Left renal pelvis (tissue), 4 donors: ENCODE data around the gene KLK1. TPM values are rescaled to one million over a fixed set of nuclear protein-coding genes. Genes with fewer than 3 reads are reported as not detected.
"Not testable (repeated sequence)": the region's sequence is repeated elsewhere in the genome, so short reads cannot be mapped to it uniquely, and the experiment has no call there.

Source experiments
- DNase-seq, 4 donors: peaks; one replicate each; pipeline ENCODE4 v3.0.0-alpha.2; 2013; ENCODE audit warnings: low read depth in 4 of 4, low spot score in 3 of 4
- polyA plus RNA-seq, 4 donors: library from polyadenylated mRNA; unstranded; fragments of 120-200 nt; gene quantifications; one replicate each; pipeline ENCODE4 v1.2.1, GENCODE V29; 2013; ENCODE audit not compliant: insufficient read length in 4 of 4

Gene KLK1
- polyA plus RNA-seq, 4 donors, result 1.2 to 2.1 (median 1.4) TPM

GRCh38 chr19:50770888-50771287, 52.7 kb downstream of the KLK1 start:
- no peak for DNase-seq

- DNase-seq, result not testable (repeated sequence)
These were observed 53.4 kb downstream of the KLK1 start, which contains the start of gene GPR32 for GRCh38 chr19:50770164-50770563. Gene GPR32 (plus strand): TSS chr19:50770464. CDS start chr19:50770601, 137 bp downstream.

Other genes with a start within 250 kb of the KLK1 start
- gene SYT3, start 183.9 kb downstream of the KLK1 start, polyA plus RNA-seq, result 1 to 10 TPM in 1 of 4 donors, under 1 TPM in 3; 0.25 to 1.7 (median 0.75) TPM
- gene C19orf81, start 174.3 kb downstream of the KLK1 start, polyA plus RNA-seq, result 1 to 10 TPM in 3 of 4 donors, under 1 TPM in 1; 0.48 to 3.2 (median 2.2) TPM
- 1 to 10 TPM; 4.2 to 6.6 (median 5.7) TPM for gene SHANK1, start 104.0 kb downstream of the KLK1 start, polyA plus RNA-seq
- 10 to 100 TPM; 23.8 to 56.8 (median 31.4) TPM for gene CLEC11A, start 100.4 kb downstream of the KLK1 start, polyA plus RNA-seq
- gene GPR32, start 53.3 kb downstream of the KLK1 start, polyA plus RNA-seq, result not detected
- under 1 TPM in 2 of 4 donors, not detected in 2; 0.10 to 0.29 TPM for gene ACP4, start 33.4 kb downstream of the KLK1 start, polyA plus RNA-seq
- not detected for gene KLK15, start 9.8 kb upstream of the KLK1 start, polyA plus RNA-seq
- gene KLK3, start 31.1 kb upstream of the KLK1 start, polyA plus RNA-seq, result under 1 TPM in 3 of 4 donors, not detected in 1; 0.47 to 0.88 (median 0.66) TPM
- under 1 TPM in 2 of 4 donors, not detected in 2; 0.26 to 0.38 TPM for gene KLK2, start 49.7 kb upstream of the KLK1 start, polyA plus RNA-seq
- gene KLK4, start 87.6 kb upstream of the KLK1 start, polyA plus RNA-seq, result not detected
- gene KLK5, start 129.3 kb upstream of the KLK1 start, polyA plus RNA-seq, result 1 to 10 TPM; 1.0 to 3.5 (median 1.8) TPM
- gene KLK6, start 145.8 kb upstream of the KLK1 start, polyA plus RNA-seq, result 10 to 100 TPM; 30.9 to 56.0 (median 34.5) TPM
- 10 to 100 TPM in 1 of 4 donors, 1 to 10 TPM in 3; 4.1 to 23.3 (median 4.6) TPM for gene KLK7, start 160.1 kb upstream of the KLK1 start, polyA plus RNA-seq
- 10 to 100 TPM in 1 of 4 donors, 1 to 10 TPM in 3; 1.4 to 39.7 (median 3.3) TPM for gene KLK8, start 177.8 kb upstream of the KLK1 start, polyA plus RNA-seq
- 1 to 10 TPM in 1 of 4 donors, under 1 TPM in 3; 0.20 to 6.1 (median 0.42) TPM for gene KLK10, start 195.9 kb upstream of the KLK1 start, polyA plus RNA-seq
- 1 to 10 TPM in 1 of 4 donors, under 1 TPM in 3; 0.40 to 1.1 (median 0.46) TPM for gene KLK11, start 202.8 kb upstream of the KLK1 start, polyA plus RNA-seq
- not detected for gene KLK12, start 211.2 kb upstream of the KLK1 start, polyA plus RNA-seq
- gene KLK13, start 241.3 kb upstream of the KLK1 start, polyA plus RNA-seq, result under 1 TPM; 0.31 to 0.74 (median 0.68) TPM